HUES6 (cell line): ENCODE measurements around the gene MIA2.
"Not testable (repeated sequence)": the region's sequence is repeated elsewhere in the genome, so short reads cannot be mapped to it uniquely, and the experiment has no call there.

Experiments used
- H3K27ac ChIP-seq: 2 replicates; pipeline ENCODE4 v1.7.0; 2013; ENCODE audit warnings: low read depth, mild to moderate bottlenecking, low read length, inconsistent platforms
- H3K27me3 ChIP-seq: 2 replicates; pipeline ENCODE4 v1.6.1; 2013; ENCODE audit warnings: low read length; ENCODE audit not compliant: control insufficient read depth, insufficient read depth
- H3K36me3 ChIP-seq: 2 replicates; pipeline ENCODE4 v1.6.1; 2013; ENCODE audit warnings: low read length; ENCODE audit not compliant: control insufficient read depth, insufficient read depth
- H3K4me1 ChIP-seq: 2 replicates; pipeline ENCODE4 v1.6.1; 2013; ENCODE audit warnings: low read length; ENCODE audit not compliant: control insufficient read depth, insufficient read depth
- H3K4me3 ChIP-seq: 2 replicates; pipeline ENCODE4 v1.5.1; 2013; ENCODE audit warnings: low read depth, low read length
- H3K9ac ChIP-seq: one replicate; pipeline ENCODE4 v1.6.1; 2013; ENCODE audit warnings: mild to moderate bottlenecking, low read length
- H3K9me3 ChIP-seq: 2 replicates; pipeline ENCODE4 v1.6.1; 2013; ENCODE audit warnings: low read depth, low read length; ENCODE audit not compliant: control insufficient read depth, insufficient read depth

The MIA2 gene

GRCh38 chr14:39233680-39234326, at the start of gene MIA2:
Gene MIA2 (plus strand): TSS chr14:39233915. CDS start chr14:39234115, 200 bp downstream.
- Histone ChIP-seq H3K27me3 (no peaks in the 10 kb centered on the region), H3K9me3 (no peaks in the 10 kb centered on the region), H3K36me3 (no peaks in the 10 kb centered on the region), H3K4me1 (peaks cover 4% of the 10 kb centered on the region; the same call in 1 of the 2 replicates), H3K27ac (no peak within 1 kb of the TSS), H3K9ac (no peak within 1 kb of the TSS), H3K4me3 (no peak within 1 kb of the TSS)

- H3K36me3 ChIP-seq: peaks cover 54% of the 10 kb centered on the region
Observed at GRCh38 chr14:39184628-39185255, 49.0 kb upstream of the MIA2 start.

GRCh38 chr14:39185256-39186049, 48.3 kb upstream of the MIA2 start:
- Histone ChIP-seq H3K27ac (no peak overlapping the region), H3K4me3 (no peak overlapping the region), H3K9ac (no peak overlapping the region), H3K27me3 (no peaks in the 10 kb centered on the region), H3K9me3 (no peaks in the 10 kb centered on the region), H3K36me3 (peaks cover 47% of the 10 kb centered on the region), H3K4me1 (peaks cover 10% of the 10 kb centered on the region)

More at GRCh38 chr14:39184628-39185255, 49.0 kb upstream of the MIA2 start:
- H3K4me3 ChIP-seq: no peak overlapping the region
- H3K4me1 ChIP-seq: peaks cover 10% of the 10 kb centered on the region
- no peak overlapping the region for H3K9ac ChIP-seq
- H3K27ac ChIP-seq: no peak overlapping the region
- H3K27me3 ChIP-seq: no peaks in the 10 kb centered on the region
- H3K9me3 ChIP-seq: no peaks in the 10 kb centered on the region

- Histone ChIP-seq H3K36me3 (peaks cover 31% of the 10 kb centered on the region), H3K4me3 (no peak overlapping the region), H3K9ac (no peak overlapping the region), H3K27ac (no peak overlapping the region), H3K9me3 (no peaks in the 10 kb centered on the region), H3K4me1 (peaks cover 10% of the 10 kb centered on the region), H3K27me3 (no peaks in the 10 kb centered on the region)
Observed at GRCh38 chr14:39186941-39187525, 46.7 kb upstream of the MIA2 start.

- Histone ChIP-seq H3K4me1 (peaks cover 17% of the 10 kb centered on the region), H3K9ac (peak overlapping the region; percentile 70), H3K36me3 (no peaks in the 10 kb centered on the region), H3K9me3 (no peaks in the 10 kb centered on the region), H3K4me3 (no peak overlapping the region), H3K27me3 (no peaks in the 10 kb centered on the region), H3K27ac (peak overlapping the region; percentile 83; the same call in 1 of the 2 replicates)
Observed at GRCh38 chr14:39203659-39204606, 29.8 kb upstream of the MIA2 start.

GRCh38 chr14:39207430-39207829, 26.3 kb upstream of the MIA2 start:
- H3K27me3 ChIP-seq, H3K36me3 ChIP-seq, H3K27ac ChIP-seq, H3K4me3 ChIP-seq, H3K9me3 ChIP-seq, H3K9ac ChIP-seq: not testable (repeated sequence)
- H3K4me1 ChIP-seq: peaks cover 17% of the 10 kb centered on the region

- Histone ChIP-seq H3K36me3 (no peaks in the 10 kb centered on the region), H3K9ac (no peak overlapping the region), H3K27me3 (no peaks in the 10 kb centered on the region), H3K4me3 (no peak overlapping the region), H3K9me3 (no peaks in the 10 kb centered on the region), H3K4me1 (no peaks in the 10 kb centered on the region), H3K27ac (no peak overlapping the region)
Observed at GRCh38 chr14:39211109-39211741, 22.5 kb upstream of the MIA2 start.

- H3K4me1 ChIP-seq: no peaks in the 10 kb centered on the region
- H3K36me3 ChIP-seq: no peaks in the 10 kb centered on the region
- no peaks in the 10 kb centered on the region for H3K27me3 ChIP-seq
- no peaks in the 10 kb centered on the region for H3K9me3 ChIP-seq
- H3K4me3 ChIP-seq: no peak overlapping the region
- H3K27ac ChIP-seq: no peak overlapping the region
- H3K9ac ChIP-seq: no peak overlapping the region
Observed at GRCh38 chr14:39212034-39212433, 21.7 kb upstream of the MIA2 start.

- no peak overlapping the region for H3K27ac ChIP-seq
- H3K27me3 ChIP-seq: no peaks in the 10 kb centered on the region
- no peaks in the 10 kb centered on the region for H3K36me3 ChIP-seq
- H3K9ac ChIP-seq: no peak overlapping the region
- H3K4me1 ChIP-seq: no peaks in the 10 kb centered on the region
- H3K4me3 ChIP-seq: no peak overlapping the region
- H3K9me3 ChIP-seq: no peaks in the 10 kb centered on the region
Observed at GRCh38 chr14:39212693-39213092, 21.0 kb upstream of the MIA2 start.
